HG03025 (cell line): ENCODE measurements around the gene SHROOM3.
"Not testable (repeated sequence)": the region's sequence is repeated elsewhere in the genome, so short reads cannot be mapped to it uniquely, and the experiment has no call there.

Experiments
- ATAC-seq: cut with Tn5 transposase; IDR thresholded peaks from one replicate; pipeline ENCODE4 v1.9.1; 2021; ENCODE audit warnings: mild to moderate bottlenecking, moderate library complexity; ENCODE audit not compliant: unreplicated experiment, low FRiP score

SHROOM3 gene

DNA sequence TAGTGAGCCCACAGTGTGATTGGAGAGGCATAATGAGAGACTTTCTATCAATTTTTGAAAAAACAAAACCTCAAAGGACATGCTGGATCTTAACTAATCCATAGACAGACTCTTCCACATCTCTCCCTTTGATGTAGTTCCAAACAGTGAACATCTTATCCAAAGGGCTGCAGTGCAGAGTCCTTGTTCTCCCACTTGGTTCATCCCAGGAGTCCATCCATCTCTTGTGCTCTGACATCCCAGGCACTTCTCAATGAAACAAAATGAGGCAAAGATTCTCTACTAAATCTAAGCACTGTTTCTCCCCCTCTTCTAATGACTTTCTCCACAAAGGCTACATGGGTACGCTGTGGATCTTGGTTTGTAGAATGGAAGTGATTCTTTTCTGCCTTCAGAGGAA lies 8.3 kb downstream of the SHROOM3 start:
- ATAC-seq = no peak

DNA sequence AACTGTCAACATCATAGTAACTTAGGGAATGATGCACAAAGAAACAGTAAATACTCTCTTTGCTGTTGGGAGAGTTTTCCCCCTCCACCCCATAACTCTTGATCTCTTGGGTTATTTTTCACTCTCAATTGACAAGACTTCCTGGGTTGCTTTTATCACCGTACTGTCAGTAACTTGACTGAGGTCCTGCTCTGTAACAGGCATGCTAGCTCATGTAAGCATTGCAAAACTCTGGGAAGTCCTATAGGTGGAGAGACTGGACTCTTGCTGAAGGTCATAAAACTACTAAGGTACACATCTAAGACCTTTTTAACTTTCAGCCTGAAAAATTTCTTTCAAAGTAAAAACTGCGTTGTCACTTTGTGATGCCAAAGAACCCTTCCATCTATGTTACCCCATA lies 10.9 kb downstream of the SHROOM3 start:
- ATAC-seq = no peak

DNA sequence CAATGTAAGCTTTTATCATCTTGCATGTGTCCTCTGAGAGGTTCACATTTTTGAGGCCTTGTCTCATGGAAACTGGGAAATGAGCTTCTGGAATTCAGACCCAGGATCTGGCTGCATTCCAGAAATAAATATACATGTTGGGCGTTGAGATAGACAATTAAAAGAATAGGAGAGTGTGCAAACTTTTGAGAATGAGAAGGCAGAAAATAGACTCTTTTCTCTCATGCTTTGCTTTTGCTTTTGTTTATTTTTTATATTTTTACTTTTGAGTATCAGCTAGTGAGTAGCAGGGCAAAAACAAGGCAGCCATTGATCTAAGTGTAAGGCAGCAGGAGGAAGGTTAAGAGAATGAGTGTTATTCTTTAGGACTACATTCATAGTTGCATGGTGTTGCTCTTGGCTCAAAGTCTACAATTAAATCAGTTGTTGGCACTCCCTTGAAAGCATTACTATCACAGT lies 12.4 kb downstream of the SHROOM3 start:
- ATAC-seq = no peak

DNA sequence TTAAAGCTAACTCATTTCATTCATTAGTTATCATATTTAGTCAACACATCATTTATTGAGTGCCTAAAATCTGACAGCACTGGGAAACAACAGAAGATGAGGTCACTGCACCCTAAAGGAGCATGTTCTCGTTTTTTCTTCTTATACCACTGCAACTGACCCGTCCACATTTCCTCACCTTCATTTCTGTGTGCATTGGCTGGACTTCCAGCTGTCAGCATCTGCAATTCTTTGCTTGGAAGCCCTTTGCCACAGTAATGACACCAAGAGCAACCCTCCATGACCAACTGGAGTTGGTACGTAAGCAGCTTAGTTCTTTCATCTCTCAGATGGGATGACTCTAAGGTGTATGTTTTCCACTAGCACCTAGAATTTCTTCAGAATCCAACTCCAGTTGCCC lies 13.2 kb downstream of the SHROOM3 start:
- ATAC-seq = no peak

DNA sequence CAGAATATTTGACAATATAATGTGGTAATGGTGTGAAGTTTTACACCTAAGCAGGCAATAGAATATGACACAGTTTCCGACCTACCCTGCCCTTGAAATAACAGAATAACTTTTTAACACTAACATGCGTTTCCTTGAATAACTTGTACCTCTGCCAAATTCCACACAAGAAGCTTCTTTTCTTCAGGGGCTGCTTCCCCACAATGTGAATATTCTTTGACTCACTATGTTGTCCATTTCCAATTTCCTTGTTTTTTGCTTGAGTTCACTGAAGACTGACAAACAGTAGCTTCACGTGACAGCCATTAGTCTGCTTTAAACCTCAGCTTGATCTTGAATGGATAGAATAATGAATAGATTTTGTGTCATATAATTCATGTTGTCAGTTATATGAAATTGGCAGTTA lies 14.3 kb downstream of the SHROOM3 start:
- no peak for ATAC-seq

DNA sequence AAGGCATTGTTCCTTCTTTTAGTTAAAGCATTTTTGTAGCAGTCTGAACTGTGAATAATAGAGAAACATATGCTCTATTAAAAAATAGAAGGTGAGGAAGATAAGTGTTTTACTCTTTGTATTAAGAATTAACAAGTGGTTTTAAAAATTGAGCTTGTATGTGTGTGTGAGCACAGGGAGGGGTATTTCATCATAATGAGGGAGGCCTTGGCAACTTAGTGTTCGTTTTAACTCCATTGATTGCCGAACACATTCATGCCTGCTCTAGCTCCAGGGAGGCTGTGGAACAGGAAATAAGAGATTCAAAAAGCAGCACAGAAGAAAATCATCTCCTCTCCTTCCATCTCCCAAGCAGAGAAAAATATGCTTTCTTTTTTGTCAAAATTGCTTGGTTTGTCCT lies 14.8 kb downstream of the SHROOM3 start:
- ATAC-seq = no peak

DNA sequence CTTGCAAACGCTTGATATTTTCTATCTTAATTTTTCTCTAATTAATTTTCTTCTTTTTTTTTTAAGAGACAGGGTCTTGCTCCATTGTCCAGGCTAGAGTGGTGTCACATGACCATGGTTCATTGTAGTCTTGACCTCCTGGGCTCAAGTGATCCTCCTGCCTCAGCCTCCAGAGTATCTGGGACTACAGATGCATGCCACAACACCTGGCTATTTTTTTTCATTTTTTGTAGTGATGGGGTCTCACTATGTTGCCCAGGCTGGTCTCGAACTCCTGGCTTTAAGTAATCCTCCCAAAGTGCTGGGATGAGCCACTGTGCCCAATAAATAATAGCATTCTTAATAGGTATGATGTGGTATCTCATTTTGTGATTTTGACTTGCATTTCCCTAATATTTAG lies 18.2 kb downstream of the SHROOM3 start:
- no peak for ATAC-seq

DNA sequence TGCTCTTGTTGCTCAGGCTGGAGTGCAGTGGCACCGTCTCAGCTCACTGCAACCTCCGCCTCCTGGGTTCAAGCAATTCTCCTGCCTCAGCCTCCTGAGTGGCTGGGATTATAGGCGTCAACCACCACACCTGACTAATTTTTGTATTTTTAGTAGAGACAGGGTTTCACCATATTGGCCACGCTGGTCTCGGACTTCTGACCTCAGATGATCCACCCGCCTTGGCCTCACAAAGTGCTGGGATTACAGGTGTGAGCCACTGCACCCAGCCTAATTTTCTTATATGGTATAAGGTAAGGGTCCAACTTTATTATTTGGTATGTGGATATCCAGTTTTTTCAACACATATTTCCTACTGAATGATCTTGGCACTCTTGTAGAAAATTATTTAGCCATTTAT lies 19.0 kb downstream of the SHROOM3 start:
- ATAC-seq = not testable (repeated sequence)

DNA sequence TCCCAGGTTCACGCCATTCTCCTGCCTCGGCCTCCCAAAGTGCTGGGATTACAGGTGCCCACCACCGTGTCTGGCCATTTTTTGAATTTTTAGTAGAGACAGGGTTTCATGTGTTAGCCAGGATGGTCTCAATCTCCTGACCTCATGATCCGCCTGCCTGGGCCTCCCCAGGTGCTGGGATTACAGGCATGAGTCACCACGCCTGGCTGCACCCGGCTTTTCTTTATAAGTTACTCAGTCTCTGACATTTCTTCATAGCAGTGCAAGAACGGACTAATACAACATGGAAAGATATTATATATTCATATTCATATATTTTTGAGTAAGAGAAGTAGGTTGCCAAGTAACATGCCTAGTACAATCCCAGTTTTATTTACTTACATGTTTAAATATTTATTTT lies 22.9 kb downstream of the SHROOM3 start:
- ATAC-seq = no peak

DNA sequence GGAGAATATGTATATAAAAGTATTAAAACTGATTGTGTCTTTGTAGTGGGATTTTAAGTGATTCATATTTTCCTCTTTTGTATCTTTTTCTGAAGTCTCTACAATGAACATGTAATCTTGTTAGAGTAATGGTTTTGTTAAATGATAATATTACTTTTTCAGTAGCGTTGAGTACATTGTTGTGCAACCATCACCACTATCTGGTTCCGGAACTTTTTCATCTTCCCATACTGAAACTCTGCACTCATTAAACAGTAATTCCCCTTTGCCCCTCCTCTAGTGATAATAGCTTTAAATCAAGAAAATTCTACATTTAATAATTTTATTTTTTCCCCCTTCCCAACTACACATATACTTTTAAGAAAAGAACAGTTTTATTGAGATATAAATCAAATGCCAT lies 23.3 kb downstream of the SHROOM3 start:
- ATAC-seq = no peak

DNA sequence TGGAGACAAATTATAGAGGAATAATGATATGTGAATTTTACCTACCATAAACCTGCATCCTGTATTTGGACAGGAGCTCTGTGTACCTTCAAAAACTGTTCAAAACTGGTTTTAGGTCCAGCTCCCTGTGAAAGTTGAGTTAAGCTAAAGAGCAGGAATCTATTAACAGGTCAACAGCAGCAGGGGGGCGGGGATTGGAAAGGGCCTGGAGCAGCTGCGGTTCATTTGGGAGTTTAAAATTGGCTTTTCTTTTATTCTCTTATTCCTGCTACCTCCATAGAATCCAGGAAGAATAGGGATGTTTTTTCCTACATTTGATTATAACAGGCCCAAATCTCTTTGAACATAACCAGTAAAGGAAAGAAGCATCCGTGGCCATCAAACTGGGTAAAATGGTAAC lies 23.8 kb downstream of the SHROOM3 start:
- ATAC-seq = no peak

DNA sequence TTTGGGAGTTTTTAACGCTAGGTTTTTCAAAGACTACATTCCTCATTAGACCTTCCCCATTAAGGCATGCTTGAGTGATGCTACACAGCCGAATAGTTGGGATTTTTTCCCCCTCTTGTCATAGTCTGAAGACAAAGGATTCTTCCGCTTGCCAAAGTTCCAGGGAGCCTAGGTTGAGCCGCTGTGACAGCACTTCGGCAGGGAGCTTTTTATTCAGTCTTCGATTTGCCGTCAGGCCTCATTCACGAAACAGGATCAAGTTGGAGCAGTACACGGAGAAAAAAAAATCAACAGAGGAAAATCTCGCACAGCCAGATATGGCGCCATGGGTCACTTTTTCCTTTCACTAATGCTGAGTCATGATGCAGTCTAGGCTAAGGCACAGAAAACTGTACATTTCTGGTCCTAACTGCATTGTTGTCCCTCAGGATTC lies 24.3 kb downstream of the SHROOM3 start:
- ATAC-seq = no peak

DNA sequence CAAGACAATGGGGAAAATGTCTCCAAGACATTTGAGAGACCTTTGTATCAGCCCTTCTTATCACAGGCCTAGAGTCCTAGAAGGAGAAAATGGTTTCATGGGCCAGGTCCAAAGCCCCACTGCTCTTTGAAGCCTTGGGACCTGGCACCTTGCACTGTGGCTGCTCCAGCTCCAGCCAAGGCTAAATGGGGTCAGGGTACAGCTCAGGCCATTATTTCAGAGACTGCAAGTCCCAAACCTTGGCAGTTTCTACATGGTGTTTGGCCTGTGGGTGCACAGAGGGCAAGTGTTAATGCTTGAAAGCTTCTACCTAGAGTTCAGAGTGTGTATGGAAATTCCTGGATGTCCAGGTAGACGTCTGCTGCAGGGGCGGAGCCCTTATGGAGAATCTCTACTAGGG lies 28.5 kb downstream of the SHROOM3 start:
- ATAC-seq = no peak

DNA sequence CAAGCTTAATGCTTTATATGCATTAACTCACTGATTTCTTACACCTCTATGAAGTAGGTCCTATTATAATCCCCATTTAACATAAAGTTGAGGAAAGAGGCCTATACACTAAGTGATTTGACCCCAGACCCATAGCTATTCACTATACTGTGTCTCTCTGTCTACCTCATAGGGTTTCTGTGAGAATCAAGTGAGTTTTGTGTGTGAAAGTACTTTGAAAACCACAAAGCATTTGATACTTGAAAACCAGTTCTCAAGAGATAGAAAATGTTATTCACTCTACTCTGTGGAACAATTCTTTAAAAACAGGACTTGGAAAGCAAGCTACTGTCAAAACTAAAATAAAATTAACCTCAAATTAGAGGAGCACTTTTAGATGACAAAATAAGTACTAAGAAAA lies 35.0 kb downstream of the SHROOM3 start:
- no peak for ATAC-seq

DNA sequence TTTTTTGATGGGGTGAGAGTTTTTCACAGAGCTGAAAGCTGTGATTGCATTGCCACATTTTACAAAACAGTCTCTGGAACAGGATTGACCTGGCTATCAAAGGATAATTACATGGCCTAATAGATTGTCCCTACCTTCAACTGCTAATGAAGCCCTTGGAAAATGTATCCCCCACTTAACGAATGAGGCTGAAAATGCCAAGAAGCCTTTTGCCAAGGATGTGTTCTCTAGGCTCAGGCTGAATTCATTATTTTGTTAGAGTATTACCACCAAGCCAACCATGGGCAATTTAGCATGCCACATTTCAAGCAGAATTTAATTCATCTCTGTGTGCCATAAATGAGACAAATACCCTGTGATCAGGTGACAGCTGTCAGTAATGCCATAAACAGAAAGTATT lies 35.5 kb downstream of the SHROOM3 start:
- ATAC-seq = no peak

DNA sequence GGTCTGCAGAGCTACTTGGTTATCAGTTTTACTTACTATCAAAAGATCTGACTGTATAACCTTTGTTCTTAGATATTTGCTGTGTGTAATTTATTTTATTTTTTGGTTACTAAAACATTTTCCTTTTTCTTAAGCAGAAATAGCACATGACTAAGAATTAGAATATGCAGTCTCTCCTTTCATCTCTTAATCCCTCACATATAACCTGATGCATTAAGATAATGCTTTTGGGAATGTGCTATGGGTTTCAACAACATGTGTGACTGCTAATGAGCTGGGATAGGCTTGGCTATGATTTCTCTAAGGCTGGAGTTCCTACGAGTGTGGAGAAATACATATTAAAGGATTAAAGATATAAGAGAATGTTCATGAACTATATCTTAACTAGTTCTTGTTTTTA lies 41.5 kb downstream of the SHROOM3 start:
- ATAC-seq = no peak

DNA sequence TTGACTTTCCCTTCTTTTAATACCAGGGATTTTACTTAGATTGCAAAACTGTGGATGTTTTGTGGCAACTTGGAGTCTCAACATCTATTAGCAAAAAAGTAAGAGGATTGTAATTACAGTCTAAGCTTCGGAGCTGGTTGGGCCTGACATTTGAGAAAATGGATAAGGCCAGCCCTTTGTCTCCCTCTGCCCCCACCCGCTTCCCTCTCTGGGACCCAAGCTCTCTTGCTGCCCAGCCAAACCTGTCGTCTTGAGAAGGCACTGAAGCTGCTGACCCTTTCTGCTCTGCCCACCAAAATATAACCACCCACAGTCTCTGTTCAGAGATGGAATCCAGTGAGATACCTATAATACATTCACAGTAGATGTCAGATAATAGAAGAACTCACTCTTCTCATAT lies 49.6 kb downstream of the SHROOM3 start:
- ATAC-seq = no peak

DNA sequence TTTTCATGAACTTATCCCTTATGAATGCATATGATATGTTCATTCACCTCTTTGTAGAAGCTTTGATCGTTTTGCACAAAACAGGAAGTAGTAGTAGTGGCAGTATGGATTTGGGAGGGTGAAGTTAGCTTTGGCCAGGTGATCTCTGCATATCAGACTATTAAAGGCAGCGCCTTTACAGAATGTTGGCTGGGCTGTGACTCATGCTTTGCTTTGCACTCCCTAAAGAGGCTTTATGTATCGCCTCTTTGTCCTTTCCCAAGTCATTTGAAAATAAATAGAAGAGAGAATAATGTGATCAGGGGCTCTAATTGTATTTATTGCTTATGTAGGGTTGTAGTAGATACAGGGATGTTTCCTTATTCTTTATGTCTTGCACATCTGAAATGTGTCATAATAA lies 50.4 kb downstream of the SHROOM3 start:
- no peak for ATAC-seq

DNA sequence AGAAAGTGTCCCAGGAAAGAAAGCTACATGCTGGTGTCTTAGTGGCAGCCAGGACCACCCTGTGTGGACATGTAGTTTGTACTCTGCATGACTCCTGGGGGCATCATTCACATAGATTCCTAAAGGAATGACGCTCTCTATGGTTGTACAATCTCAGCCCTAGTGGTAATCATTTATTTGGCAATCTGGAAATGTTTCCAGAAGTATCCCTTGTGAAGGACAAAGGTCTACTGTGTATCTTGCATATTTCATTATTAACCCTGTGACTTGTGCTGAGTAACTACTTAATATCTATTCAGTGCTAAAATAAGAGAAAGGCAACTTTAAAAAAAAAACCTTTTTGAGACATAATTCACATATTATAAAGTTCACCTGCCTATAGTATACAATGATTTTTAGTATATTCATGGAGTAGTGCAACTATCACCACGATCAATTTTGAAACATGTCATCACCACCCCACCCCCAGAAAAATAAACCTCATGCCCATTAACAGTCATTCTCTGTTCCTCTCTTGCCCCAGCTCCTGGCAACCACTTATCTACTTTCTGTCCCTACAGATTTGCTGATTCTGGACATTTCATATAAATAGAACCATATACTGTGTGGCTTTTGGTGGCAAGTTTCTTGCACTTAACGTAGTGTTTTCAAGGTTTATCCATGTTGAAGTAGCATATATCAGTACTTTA lies 51.7 kb downstream of the SHROOM3 start:
- ATAC-seq = no peak

DNA sequence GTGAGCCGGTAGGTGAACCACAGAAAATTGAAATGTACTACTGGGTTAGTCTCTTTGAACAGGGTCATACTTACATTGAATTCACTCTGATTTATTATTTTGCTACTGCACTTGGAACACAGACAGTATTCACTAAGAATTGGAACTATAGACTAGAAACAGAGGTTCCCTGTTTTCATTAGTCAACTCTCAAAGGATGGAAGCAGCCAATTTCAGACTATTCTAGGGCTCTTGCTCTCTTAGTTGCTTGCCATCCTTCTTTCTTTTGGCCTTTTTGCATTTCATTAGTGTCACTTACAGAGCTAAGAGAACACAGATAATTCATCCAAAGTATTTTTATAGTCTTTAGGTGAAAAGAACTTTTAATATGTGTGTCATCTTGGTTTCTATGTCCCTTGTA lies 52.6 kb downstream of the SHROOM3 start:
- no peak for ATAC-seq

DNA sequence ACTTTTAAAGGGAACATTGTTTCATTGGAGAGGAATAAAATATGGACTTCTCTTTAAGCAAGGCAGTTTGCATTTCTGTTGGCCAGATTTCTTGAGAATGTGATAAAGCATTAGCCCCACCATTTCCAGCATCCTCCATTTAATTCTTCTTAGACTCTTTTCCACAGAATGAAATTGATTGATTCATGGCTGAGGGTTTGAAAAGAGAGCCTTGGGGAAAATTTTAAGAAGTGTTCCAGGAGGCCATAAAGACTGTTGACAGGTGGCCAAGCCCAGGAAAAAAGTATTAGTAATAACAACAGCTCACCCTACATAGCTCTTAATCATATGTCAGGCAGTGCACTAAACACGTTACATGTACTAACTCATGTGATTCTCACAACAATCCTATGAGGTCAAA lies 53.4 kb downstream of the SHROOM3 start:
- ATAC-seq = no peak

DNA sequence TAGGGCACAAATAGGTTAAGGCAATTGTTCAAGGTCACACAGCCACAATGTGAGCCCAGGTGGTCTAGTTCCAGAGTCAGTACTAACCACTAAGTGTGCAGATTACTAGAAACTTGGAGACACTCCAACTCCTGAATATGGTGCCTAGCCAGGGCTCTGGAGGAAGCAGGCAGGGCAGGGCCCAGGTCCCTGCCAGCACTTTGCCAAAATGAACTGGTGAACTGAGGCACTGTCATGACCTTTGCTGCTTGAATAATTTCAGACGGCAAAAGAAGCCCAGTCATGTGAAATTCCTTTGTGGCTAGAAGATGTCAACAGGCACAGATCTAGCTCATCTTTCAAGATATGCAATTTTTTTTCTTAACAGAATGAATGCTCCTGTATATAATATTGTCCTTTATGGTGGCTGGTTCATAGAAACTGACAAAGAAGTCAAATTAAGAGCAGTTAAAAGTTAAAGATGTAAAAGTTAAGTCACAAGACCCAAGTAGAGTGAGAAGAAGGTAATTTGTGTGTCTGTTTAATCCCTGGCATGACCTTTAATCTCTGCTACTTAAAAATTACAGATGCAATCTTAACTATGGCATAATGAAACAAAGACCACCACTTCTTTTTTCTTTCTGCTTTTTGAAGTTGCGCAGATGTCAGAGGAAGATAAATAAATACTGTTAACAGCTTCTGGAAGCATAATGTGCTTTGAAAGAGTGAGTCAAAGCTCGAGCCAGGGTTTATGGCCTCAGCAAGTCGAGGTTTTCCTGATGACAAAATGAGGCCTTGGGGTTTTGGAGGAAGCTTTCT lies 54.1 kb downstream of the SHROOM3 start:
- no peak for ATAC-seq
